ENCODE results near the gene PLAAT5.

GRCh38 chr11:63530021-63530420 lies 39.1 kb upstream of the PLAAT5 start:
- TF ChIP-seq CTCF (conservative IDR thresholded peaks at IDR 0.05 in 1 of 2, IDR thresholded peaks at IDR 0.05 in 1 of 2; ENCODE audit: low read depth in 1 of 2, low read length in 2 of 2) (no peak), EZH2 (IDR thresholded peaks at IDR 0.05; ENCODE audit: low read length, missing control alignments) (no peak)
